GM12878 (cell line): ENCODE results near the gene NOL8. TPM values are rescaled to one million over a fixed set of nuclear protein-coding genes. Genes with fewer than 3 reads are reported as not detected.

Experiments
- E2F4 ChIP-seq: IDR thresholded peaks from 2 replicates; pipeline ENCODE4 v1.6.1; 2012; ENCODE audit warnings: low read depth, low read length, improper control_type of control experiment
- EP300 ChIP-seq, 2 experiments: fragments of 150-350 bp in 1 of 2; IDR thresholded peaks; 2 replicates each; pipeline ENCODE4 v1.6.1; 2011 to 2012; ENCODE audit warnings: low read depth in 2 of 2, low read length in 2 of 2, borderline replicate concordance in 1 of 2, improper control_type of control experiment in 1 of 2, inconsistent platforms in 1 of 2; ENCODE audit not compliant: control insufficient read depth in 1 of 2
- SUPT20H ChIP-seq: IDR thresholded peaks from 2 replicates; pipeline ENCODE4 v1.6.1; 2011; ENCODE audit warnings: low read depth, mild to moderate bottlenecking, low read length, moderate library complexity, borderline replicate concordance; ENCODE audit not compliant: control insufficient read depth
- polyA plus RNA-seq, 11 experiments: library from polyadenylated mRNA; depleted of rRNA in 4 of 11; unstranded in 6 of 11; stranded (reverse) in 5 of 11; fragments of >200 nt; fragmentation: Nextera tagmentation in 4 of 11; fragmentation: Illumina TruSeq in 1 of 11; extraction: Ambion mirVana in 4 of 11; extraction: Trizol in 1 of 11; gene quantifications; 1 replicate in 1 of 11; 2 replicates in 10 of 11; pipeline versions ENCODE4 v1.2.1 to v1.2.3, GENCODE V29; 2011 to 2016; ENCODE audit warnings: inconsistent platforms in 2 of 11, missing spikeins in 2 of 11, low read depth in 1 of 11
- total RNA-seq, 4 experiments: library from RNA; depleted of rRNA in 3 of 4; stranded (reverse); fragments of >200 nt in 3 of 4; fragmentation: Illumina TruSeq in 1 of 4; extraction: Trizol in 1 of 4; gene quantifications; 2 replicates each; pipeline versions ENCODE4 v1.2.1 to v1.2.3, GENCODE V29; 2013 to 2021
- TF ChIP-seq, protein P1 (sequence below): IDR thresholded peaks from 2 replicates; pipeline ENCODE4 v1.6.1; 2012; ENCODE audit warnings: mild to moderate bottlenecking, low read depth, low read length

The NOL8 gene
- total and polyA plus RNA-seq, 10 of the 15 experiments (the other 5 are each of a cell fraction or from before 2014, with no cell fraction given): 33.6 to 58.6 (median 49.2) TPM

DNA sequence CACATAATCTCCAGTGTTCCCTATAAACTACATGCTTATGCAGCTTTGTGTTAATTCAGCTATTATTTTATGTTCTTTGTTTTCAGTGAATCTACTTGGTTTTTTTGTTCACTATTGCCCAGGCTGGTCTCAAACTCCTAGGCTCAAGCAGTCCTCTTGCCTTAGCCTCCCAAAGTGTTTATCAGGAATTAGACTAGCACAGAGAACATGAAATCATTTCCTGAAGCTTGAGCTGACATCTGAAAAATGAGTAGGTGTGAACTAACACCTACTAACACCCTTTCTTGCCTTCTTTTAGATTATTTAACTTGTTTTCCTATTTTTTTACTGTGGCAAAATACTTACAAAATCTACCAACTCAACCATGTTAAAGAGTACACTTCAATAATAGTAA lies 25.6 kb upstream of the NOL8 start (continued):
- TF ChIP-seq E2F4: no peak
- TF ChIP-seq, protein P1, sequence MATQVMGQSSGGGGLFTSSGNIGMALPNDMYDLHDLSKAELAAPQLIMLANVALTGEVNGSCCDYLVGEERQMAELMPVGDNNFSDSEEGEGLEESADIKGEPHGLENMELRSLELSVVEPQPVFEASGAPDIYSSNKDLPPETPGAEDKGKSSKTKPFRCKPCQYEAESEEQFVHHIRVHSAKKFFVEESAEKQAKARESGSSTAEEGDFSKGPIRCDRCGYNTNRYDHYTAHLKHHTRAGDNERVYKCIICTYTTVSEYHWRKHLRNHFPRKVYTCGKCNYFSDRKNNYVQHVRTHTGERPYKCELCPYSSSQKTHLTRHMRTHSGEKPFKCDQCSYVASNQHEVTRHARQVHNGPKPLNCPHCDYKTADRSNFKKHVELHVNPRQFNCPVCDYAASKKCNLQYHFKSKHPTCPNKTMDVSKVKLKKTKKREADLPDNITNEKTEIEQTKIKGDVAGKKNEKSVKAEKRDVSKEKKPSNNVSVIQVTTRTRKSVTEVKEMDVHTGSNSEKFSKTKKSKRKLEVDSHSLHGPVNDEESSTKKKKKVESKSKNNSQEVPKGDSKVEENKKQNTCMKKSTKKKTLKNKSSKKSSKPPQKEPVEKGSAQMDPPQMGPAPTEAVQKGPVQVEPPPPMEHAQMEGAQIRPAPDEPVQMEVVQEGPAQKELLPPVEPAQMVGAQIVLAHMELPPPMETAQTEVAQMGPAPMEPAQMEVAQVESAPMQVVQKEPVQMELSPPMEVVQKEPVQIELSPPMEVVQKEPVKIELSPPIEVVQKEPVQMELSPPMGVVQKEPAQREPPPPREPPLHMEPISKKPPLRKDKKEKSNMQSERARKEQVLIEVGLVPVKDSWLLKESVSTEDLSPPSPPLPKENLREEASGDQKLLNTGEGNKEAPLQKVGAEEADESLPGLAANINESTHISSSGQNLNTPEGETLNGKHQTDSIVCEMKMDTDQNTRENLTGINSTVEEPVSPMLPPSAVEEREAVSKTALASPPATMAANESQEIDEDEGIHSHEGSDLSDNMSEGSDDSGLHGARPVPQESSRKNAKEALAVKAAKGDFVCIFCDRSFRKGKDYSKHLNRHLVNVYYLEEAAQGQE: no peak
- no peak for TF ChIP-seq EP300 (IDR thresholded peaks at IDR 0.05; ENCODE audit: borderline replicate concordance in 1 of 2, control insufficient read depth in 1 of 2, low read depth in 2 of 2, low read length in 2 of 2)
- no peak for TF ChIP-seq SUPT20H
